PC-3 (cell line): Measurements from ENCODE around the gene LENG1.

ENCODE experiments used
- EZH2 ChIP-seq: fragments of 300-600 bp; sonication (generic); IDR thresholded peaks from one replicate; pipeline ENCODE4 v1.6.1; 2017; ENCODE audit warnings: antibody characterized with exemption, mild to moderate bottlenecking, low read length; ENCODE audit not compliant: unreplicated experiment
- EZH2phosphoT487 ChIP-seq: fragments of 300-600 bp; sonication (generic); IDR thresholded peaks from 2 replicates; pipeline ENCODE4 v1.6.1; 2018; ENCODE audit warnings: mild to moderate bottlenecking, antibody characterized with exemption, low read length, borderline replicate concordance
- TF ChIP-seq, protein P1 (sequence below): fragments of 300-600 bp; sonication (generic); conservative IDR thresholded peaks from 2 replicates; pipeline ENCODE4 v1.5.1; 2017; ENCODE audit warnings: antibody characterized with exemption, low read depth, mild to moderate bottlenecking, low read length

DNA sequence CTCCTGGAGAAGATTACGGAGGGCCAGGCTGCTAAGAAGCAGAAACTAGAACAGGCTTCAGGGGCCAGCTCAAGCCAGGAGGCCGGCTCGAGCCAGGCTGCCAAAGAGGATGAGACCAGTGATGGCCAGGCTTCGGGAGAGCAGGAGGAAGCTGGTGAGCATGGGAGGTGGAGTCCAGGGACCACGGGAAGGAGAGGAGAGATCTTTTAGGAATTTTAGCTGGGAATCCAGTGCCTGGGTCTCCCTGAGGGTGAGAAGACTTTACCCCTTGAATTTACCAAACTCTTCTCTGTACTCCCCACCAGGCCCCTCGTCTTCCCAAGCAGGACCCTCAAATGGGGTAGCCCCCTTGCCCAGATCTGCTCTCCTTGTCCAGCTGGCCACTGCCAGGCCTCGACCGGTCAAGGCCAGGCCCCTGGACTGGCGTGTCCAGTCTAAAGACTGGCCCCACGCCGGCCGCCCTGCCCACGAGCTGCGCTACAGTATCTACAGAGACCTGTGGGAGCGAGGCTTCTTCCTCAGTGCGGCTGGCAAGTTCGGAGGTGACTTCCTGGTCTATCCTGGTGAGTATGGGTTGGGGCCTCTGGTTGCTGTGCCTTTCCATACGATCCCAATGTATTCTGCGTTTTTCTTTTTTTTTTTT lies 32.4 kb upstream of the LENG1 start:
- TF ChIP-seq, protein P1, sequence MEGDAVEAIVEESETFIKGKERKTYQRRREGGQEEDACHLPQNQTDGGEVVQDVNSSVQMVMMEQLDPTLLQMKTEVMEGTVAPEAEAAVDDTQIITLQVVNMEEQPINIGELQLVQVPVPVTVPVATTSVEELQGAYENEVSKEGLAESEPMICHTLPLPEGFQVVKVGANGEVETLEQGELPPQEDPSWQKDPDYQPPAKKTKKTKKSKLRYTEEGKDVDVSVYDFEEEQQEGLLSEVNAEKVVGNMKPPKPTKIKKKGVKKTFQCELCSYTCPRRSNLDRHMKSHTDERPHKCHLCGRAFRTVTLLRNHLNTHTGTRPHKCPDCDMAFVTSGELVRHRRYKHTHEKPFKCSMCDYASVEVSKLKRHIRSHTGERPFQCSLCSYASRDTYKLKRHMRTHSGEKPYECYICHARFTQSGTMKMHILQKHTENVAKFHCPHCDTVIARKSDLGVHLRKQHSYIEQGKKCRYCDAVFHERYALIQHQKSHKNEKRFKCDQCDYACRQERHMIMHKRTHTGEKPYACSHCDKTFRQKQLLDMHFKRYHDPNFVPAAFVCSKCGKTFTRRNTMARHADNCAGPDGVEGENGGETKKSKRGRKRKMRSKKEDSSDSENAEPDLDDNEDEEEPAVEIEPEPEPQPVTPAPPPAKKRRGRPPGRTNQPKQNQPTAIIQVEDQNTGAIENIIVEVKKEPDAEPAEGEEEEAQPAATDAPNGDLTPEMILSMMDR = no peak
- no peak for TF ChIP-seq EZH2phosphoT487
- no peak for TF ChIP-seq EZH2
